GM10847 (cell line): ENCODE results near the gene SIN3A.

Experiments
- POLR2A ChIP-seq: IDR thresholded peaks from 2 replicates; pipeline ENCODE4 v1.6.1; 2011; ENCODE audit not compliant: insufficient read length; ENCODE audit errors: extremely low read depth

The SIN3A gene

GRCh38 chr15:75361989-75362641 lies 89.4 kb downstream of the SIN3A start:
- TF ChIP-seq POLR2A, result no peak

GRCh38 chr15:75361361-75361988 lies 90.0 kb downstream of the SIN3A start:
- no peak for TF ChIP-seq POLR2A

DNA sequence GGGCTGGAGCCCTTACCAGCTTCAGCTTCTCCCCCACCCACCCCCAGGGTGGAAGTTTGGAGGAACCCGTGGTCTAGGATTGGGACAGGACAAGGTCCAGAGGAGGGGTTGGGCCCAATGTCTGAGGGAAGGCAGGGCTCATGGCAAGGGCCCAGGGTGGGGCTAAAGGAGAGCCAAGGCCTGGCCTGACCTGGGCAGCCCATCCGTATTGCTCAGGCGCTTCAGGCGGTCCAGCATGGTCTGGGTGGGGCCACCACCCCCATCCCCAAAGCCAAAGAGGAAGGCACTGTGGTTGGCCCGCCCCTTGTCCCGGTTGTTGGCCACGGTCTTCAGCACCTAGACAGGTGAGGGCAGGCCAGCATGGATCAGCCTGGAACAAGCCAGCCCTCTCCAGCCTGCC lies 90.6 kb downstream of the SIN3A start:
- TF ChIP-seq POLR2A, result no peak

GRCh38 chr15:75360391-75360790 lies 91.1 kb downstream of the SIN3A start:
- TF ChIP-seq POLR2A, result no peak

GRCh38 chr15:75359537-75360250 lies 91.8 kb downstream of the SIN3A start:
- TF ChIP-seq POLR2A, result no peak

DNA sequence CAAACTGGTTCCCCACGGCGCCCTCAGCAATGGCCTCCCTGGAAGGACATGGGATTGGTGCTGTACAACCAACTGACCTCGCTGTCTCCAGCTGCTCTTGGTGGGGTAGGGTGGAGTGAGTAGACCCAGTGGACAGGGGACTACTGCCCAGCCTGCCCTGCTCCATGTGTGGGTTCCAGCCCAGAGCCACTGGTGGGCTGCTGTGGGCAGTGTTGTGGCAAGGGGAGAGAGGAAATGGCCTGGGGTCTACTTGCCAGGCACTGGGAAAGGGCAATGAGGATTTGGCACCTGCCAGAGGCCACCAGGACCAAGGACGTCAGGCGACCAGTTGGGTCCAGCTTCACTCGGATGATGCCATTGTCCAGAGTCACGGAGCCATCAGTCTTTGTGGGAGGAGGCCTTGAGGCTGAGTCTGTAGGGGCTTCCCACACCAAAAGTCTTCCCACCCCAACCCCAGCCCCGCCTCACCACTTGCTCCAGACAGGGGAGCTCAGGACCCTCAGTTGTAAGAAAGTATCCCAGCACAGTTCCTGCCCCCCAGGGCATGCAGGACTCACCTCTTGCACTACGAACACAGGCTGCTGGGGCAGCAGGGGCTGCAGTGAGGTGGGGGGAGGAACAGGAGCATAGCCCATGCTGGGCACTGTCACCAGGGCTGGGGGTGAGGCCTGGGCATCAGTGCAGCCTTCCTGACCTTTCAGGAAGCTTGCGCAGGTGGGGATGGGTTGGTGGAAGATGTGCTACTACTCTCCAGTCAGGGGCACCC lies 92.5 kb downstream of the SIN3A start:
- no peak for TF ChIP-seq POLR2A

GRCh38 chr15:75357976-75358673 lies 93.4 kb downstream of the SIN3A start:
- no peak for TF ChIP-seq POLR2A

- TF ChIP-seq POLR2A, result no peak
Measured at GRCh38 chr15:75356517-75356916, 95.0 kb downstream of the SIN3A start.

DNA sequence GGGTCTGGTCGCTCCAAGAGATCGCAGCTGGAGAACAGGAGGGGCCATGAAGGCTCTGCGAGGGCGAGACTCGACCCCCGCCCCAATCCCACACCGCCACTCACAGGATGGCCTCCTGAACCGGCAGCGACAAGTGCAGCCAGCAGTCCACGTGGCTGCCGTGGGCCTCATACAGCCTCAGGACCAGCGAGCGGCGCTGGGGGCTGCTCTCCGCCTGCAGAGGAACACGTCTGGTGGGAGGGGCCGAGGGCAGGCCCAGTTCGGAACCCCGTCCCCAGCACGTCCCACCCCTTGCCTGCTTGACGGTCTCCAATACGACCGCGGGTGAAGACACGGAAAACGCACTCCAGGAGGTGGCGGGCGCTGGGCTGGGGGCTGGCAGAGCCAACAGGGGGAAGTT lies 95.5 kb downstream of the SIN3A start:
- no peak for TF ChIP-seq POLR2A

- no peak for TF ChIP-seq POLR2A
Measured at GRCh38 chr15:75355369-75355768, 96.1 kb downstream of the SIN3A start.

DNA sequence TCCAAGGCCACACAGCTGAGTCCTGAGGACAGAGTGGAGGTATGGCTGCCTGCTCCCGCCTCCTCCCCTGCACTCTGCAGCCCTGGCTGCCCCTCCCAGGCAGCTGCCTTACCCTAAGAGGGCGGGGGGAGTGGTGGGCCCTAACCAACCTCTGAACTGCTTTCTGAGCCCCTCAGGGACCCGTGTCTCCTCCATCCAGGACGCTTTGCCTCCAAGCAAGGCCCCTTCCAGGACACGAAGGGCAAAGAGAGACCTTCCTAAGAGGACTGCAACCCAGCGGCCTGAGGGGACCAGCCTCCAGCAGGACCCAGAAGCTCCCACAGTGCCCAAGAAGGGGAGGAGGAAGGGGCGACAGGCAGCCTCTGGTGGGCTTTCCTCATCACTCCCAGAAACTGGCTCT lies 97.0 kb downstream of the SIN3A start:
- no peak for TF ChIP-seq POLR2A

DNA sequence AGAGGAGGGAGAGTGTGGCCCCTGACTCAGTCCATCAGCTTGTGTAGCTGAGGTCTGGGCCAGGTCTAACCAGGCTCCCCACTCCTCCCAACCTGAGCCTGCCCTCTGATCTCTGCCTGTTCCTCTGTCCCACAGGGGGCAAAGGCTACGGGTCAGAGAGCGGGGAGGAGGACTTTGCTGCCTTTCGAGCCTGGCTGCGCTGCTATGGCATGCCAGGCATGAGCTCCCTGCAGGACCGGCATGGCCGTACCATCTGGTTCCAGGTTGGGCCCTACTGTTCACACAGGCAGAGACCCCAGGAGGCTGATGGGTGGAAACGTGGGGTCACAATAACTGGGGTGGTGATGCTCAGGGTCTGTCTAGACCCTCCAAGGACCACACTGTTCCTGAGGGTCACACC lies 97.9 kb downstream of the SIN3A start:
- no peak for TF ChIP-seq POLR2A

DNA sequence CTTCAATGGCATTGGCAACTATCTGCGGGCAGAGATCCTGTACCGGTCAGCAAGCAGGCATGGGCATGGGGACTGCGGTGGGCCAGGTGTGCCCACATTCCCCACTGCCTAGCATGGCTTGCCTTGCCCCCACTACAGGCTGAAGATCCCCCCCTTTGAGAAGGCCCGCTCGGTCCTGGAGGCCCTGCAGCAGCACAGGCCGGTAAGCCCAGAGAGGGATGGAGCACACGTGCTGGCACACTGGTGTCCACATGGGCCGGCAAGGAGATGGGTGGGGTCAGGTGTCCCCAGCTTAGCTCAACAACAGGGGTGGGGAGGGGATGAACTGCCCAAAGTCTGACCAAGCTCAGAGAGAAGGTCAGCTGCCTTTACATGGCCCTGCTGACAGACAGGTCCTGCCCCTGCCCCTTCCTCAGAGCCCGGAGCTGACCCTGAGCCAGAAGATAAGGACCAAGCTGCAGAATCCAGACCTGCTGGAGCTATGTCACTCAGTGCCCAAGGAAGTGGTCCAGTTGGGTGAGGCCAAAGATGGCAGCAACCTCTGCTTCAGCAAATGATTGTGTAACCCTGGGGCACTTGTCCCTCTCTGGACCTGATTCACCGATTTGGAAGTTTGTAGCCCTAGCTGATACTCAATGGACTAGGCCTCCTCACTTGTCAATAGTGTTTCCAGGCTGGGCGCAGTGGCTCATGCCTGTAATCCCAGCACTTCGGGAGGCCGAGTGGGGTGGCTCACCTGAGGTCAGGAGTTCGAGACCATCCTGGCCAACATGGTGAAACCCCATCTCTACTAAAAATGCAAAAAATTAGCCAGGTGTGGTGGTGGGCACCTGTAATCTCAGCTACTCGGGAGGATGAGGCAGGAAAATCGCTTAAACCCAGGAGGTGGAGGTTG lies 99.1 kb downstream of the SIN3A start:
- no peak for TF ChIP-seq POLR2A
